GM19467 (cell line): ENCODE measurements around the gene KLK12.

Experiments used
- ATAC-seq: cut with Tn5 transposase; IDR thresholded peaks from one replicate; pipeline ENCODE4 v1.9.1; 2021; ENCODE audit warnings: mild to moderate bottlenecking, moderate library complexity; ENCODE audit not compliant: unreplicated experiment

KLK12 gene, protein sequence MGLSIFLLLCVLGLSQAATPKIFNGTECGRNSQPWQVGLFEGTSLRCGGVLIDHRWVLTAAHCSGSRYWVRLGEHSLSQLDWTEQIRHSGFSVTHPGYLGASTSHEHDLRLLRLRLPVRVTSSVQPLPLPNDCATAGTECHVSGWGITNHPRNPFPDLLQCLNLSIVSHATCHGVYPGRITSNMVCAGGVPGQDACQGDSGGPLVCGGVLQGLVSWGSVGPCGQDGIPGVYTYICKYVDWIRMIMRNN

DNA sequence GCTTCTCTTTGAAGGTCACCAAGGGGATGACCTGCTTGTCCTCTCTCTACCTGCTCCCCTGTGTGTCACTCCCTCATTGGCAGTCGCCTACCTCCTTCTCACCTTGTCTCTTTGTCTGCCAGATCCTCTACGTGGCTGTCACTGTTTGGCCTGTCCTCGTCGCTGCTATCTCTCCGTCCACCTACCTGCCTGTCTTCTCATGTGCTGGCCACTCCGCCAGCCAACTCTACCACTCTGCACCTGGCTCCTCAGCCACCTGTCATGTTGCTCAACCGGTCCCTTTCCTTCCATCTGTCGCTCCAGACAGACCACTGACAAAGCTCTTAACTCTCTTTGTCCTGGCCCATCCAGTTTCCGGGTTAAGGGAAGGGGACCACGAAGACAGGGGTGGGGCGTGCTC lies at the start of gene KLK12:
TSS of gene KLK12 (minus strand) at position 299 of the 400 bp plus-strand sequence. CDS start 381 bp downstream, outside the sequence.
- ATAC-seq: no peak

DNA sequence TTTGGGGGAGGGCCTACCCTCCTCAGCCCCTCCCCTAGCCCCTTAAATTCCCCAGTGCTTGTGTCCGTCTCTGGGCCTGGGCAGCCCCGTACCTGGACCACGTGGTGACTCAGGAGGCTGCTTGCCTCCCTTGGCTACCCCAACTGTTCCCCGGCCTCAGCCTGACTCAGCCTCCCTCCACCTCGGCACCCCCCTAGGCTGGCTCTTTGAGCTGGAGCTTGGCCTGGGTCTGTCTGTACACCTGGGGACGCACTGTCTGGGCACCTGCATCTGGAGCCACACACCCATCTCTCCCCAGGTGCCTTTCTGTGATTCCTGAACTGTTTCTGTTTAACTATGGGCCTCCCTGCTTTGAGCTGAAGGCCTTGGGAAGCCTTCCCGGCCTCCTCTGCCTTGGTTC lies 49.7 kb upstream of the KLK12 start:
- no peak for ATAC-seq

- no peak for ATAC-seq
Observed at GRCh38 chr19:51083783-51084182, 49.0 kb upstream of the KLK12 start.

DNA sequence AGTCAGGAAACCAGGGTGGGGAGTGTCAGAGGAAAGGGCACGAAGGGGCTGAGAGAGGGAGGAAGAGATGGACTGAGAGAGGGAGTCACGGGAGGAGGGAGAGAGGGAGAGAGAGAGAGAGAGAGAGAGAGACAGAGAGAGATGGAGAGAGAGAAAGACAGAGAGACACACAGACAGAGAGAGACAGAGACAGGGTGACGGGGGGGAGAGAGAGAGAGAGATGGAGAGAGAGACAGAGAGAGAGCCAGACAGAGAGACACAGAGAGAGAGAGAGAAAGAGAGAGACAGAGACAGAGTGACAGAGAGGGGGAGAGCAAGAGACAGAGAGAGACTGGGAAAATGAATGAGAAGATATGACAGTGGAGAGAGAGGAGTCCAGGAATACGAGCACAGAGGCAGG lies 48.4 kb upstream of the KLK12 start:
- no peak for ATAC-seq

GRCh38 chr19:51082611-51083010 lies 47.8 kb upstream of the KLK12 start, which contains the start of gene KLK14:
TSS of gene KLK14 (minus strand) at chr19:51082887. CDS start at chr19:51082614, 273 bp downstream.
- ATAC-seq: no peak

DNA sequence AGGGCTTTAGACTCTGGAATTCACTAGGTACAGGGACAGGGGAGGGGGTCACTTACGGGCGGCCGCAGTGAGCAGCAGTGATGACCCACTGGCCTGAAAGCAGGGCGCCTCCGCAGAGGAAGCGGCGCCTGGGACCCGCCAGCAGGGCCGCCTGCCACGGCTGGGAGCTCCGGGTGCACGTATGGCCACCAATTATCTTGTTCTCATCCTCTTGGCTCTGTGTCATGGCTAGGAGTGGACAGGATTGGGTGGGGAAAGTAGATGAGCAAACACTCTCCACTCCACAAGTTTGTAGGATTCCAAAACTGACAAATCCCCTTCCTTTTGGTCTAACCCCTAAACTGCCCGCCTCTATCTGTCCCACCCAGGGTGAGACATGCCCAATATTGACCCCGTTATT lies 46.7 kb upstream of the KLK12 start:
- no peak for ATAC-seq

DNA sequence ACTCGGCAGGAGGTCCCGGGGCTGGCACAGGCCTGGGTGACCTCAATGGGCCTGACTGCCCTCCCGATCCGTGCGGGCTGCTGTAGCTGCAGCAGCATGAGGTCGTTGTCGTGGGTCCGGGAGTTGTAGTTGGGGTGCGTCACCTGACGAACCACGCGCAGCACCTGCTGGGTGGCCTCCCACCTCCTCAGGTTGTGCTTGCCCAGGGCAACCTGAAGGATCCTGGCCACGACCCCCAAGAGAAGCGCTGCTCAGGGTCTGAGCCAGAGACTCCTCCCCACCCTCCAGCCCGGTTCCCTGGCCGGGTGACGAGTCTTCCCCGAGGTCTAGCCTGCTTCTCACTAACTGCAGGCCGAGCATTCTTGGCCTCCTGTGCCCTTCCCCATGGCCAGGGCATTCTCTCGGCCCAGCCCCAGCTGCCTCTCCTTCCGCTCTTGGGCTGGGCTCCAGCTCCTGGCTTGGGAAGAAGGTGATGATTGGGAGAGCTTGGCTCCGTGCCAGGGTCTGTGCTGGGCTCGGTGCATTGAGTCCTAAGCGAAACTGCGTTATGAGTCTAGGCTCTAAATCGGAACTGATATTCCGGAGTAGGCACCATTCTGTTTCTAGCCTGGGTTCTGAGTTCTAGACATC lies 44.8 kb upstream of the KLK12 start:
- ATAC-seq: no peak

GRCh38 chr19:51078731-51079130 lies 43.9 kb upstream of the KLK12 start:
- no peak for ATAC-seq

GRCh38 chr19:51078104-51078503 lies 43.3 kb upstream of the KLK12 start:
- no peak for ATAC-seq

DNA sequence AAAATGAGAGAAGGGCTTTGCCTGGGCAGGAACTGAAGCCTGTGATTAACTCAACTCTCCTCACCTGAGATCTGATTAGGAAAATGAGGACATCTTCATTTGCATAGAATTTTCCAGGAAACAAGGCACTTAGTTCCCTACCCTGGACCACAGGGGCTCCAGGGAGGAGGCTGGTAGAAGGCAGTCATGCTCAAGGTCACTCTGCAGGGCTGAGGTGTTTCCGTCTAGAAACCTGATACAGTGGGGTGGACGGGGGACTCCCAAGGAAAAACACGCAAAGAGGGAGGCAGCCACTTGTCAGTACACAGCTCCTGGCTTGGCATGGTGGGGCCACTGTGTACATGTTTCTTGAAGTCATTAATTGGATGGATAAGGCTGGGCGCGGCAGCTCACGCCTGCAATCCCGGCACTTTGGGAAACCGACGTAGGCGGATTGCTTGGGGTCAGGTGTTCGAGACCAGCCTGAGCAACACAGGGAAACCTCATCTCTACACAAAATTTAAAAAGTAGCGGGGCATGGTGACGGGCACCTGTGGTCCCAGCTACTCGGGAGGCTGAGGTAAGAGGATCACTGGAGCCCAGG lies 41.9 kb upstream of the KLK12 start:
- ATAC-seq: no peak

DNA sequence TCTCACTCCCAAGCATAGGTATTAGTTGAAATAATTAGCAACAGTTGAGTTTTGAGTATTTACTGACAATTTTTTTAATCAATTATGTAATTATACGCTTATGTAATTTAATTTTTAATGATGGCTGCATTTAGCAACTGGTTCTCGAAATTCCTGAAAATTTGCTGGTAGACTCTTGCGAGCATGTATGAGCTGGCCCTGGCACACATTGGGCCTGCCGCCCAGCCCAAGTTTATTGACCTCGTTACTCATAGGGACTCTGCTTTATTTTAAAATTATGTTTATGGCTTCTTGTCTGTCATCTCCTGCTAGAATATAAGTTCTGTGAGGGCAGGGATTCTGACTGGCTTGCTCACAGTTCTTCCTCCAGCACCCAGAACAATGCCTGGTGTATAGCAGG lies 41.2 kb upstream of the KLK12 start:
- no peak for ATAC-seq

- no peak for ATAC-seq
Observed at GRCh38 chr19:51071095-51071405, 36.2 kb upstream of the KLK12 start.

DNA sequence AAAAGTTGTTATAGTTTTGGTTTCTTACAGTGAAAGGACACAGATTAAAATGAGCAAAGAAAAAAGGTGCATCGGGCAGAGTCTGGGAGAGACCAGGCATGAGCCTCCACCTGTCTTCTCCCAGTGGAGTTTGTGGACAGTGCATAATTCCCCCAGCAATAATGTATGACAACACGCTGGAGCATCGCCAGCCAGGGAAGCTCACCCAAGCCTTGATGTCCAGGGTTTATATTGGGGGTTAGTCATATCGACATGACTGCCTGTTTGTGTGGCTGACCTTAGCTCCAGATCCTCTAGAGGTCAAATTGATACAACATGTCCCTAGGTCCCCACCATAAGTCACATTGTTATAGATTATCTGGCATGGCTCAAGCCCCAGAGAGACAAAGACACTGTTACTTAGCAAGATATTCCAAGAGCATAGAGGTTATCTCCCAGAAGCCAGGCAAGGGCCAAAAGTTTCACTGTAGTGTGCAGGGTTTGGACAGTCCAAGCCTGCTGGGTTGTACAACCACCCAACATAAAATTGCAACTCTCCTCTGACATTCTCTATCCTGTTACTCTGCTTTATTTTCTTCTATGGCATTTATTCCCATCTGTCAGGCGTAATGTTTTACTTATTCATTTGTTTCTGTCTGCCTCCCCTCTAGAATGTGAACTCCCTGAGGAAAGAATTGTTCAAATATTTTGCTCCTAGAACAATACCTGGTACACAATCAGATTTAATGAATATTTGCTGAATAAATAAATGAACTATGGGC lies 35.7 kb upstream of the KLK12 start:
- no peak for ATAC-seq

GRCh38 chr19:51066393-51067186 lies 31.8 kb upstream of the KLK12 start:
- ATAC-seq: no peak

DNA sequence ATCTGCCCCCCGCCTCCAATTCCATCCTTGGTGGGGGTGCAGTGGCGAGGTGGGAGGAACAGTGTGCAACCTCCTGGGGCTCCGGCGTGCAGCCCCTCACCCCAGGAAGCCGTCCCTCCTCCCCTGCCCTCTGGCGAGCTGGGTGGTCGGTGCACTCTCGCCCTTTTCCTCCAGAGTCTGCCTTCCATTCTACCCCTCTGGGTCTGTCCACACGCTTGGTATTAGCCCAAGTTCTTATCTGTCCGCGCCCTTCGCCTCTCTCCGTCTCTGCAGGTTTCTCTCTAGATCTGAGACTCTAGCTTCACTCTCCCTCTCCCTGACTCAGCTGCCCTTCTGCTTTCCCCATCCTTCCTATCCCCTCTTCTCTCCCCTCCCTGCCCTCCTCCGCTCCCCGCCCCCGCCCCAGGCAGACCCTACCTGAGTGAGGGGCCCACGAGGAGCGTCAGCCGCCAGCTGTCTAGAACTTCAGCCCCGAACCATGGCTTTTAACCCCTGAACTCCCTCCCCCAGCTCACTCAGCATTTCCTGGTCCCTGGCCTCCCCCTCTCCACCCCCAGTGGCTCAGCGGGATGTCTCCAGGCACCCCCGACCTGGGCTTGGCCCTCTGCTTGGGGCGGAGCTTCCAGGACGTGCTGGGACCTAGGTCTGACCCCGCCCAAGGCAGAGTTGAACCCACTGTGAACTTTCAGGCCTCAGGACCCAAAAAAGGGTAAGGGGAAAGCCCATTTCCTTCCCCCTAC lies 30.6 kb upstream of the KLK12 start:
- ATAC-seq: no peak

DNA sequence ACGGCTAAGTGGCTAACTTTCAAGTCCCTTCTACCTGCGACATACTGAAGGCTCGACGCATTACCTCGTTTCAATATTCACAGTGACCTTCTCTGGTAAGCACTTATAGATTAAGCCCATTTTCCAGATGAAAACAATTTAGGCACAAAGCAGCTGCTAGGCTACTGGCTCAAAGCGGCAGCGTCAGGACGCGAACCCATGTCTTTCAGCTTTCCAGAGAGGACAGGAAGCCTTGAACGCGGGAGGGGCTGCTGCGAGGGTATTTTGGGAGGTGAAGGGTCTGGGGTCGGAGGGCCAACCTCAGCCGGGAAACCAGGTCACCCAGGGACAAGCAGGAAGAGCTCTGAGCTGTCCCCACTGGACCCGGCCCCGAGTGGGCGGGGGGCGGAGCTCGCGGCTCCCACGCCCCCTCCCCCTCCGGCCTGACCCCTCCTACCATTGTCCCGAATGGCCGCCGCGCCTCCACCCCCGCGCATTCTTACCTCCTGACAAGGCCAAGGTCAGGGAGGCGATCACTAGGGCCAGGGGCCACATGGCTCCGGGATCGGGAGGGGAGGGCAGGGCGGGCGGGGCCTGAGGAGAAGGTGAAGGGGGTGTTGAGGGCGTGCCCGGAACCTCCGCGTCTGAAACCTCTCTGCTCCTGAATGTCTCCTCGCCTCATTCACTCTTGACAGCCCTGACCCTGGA lies 29.9 kb upstream of the KLK12 start, which contains the start of gene KLK13:
TSS of gene KLK13 (minus strand) at position 559 of the 687 bp plus-strand sequence. CDS start at position 534, 25 bp downstream.
- no peak for ATAC-seq

- no peak for ATAC-seq
Observed at GRCh38 chr19:51063664-51064063, 28.9 kb upstream of the KLK12 start.

DNA sequence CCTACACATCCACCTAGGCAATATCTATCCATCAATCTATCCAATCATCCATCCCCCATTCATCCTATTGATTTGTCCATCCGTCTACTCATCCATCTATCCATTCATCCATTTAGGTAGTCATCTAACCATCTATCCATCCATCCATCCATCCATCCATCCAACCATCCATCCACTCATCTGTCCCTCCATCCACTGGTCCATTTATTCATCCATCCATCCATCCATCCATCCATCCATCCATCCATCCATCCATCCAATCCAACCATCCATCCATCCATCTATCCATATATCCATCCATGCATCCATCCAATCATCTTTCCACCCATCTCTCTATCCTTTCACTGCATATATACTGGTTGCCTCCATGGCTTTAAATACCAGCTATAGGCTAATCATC lies 26.2 kb upstream of the KLK12 start:
- no peak for ATAC-seq

- ATAC-seq: no peak
Observed at GRCh38 chr19:51060336-51060735, 25.5 kb upstream of the KLK12 start.

GRCh38 chr19:51059715-51060114 lies 24.9 kb upstream of the KLK12 start:
- no peak for ATAC-seq
